OCI-LY1 (cell line): ENCODE measurements around the gene PKDCC.

Experiments
- H2AFZ ChIP-seq: fragments of 200-600 bp; sonication (generic), shearing (Covaris generic); 2 replicates; pipeline ENCODE4 v1.6.0; 2014; ENCODE audit warnings: antibody characterized with exemption, mild to moderate bottlenecking, low read length
- H3F3A ChIP-seq: fragments of 200-600 bp; sonication (generic), shearing (Covaris generic); 2 replicates; pipeline ENCODE4 v1.6.0; 2014; ENCODE audit warnings: mild to moderate bottlenecking, antibody characterized with exemption, low read length, moderate library complexity; ENCODE audit not compliant: insufficient read depth
- H3K27ac ChIP-seq: fragments of 200-600 bp; sonication (generic); 2 replicates; pipeline ENCODE4 v1.5.1; 2014; ENCODE audit warnings: low read length, mixed run types, mild to moderate bottlenecking, low read depth; ENCODE audit not compliant: poor library complexity, severe bottlenecking
- H3K27me3 ChIP-seq: fragments of 200-600 bp; sonication (generic); 2 replicates; pipeline ENCODE4 v1.6.0; 2014; ENCODE audit warnings: antibody characterized with exemption, mild to moderate bottlenecking, low read length, moderate library complexity; ENCODE audit not compliant: insufficient read depth
- H3K36me3 ChIP-seq: fragments of 200-600 bp; sonication (generic); 2 replicates; pipeline ENCODE4 v1.6.1; 2014; ENCODE audit warnings: mild to moderate bottlenecking, antibody characterized with exemption, low read length, moderate library complexity, mixed read lengths; ENCODE audit not compliant: insufficient read depth
- H3K4me1 ChIP-seq: fragments of 200-600 bp; sonication (generic); 2 replicates; pipeline ENCODE4 v1.5.1; 2014; ENCODE audit warnings: mild to moderate bottlenecking, low read length, moderate library complexity; ENCODE audit not compliant: insufficient read depth, severe bottlenecking
- H3K4me2 ChIP-seq: fragments of 200-600 bp; sonication (generic), shearing (Covaris generic); 2 replicates; pipeline ENCODE4 v1.6.1; 2014; ENCODE audit warnings: low read length
- H3K4me3 ChIP-seq: fragments of 200-600 bp; sonication (generic); 2 replicates; pipeline ENCODE4 v1.5.1; 2014; ENCODE audit warnings: low read length, low read depth, mild to moderate bottlenecking, mixed read lengths; ENCODE audit not compliant: poor library complexity, severe bottlenecking
- H3K79me2 ChIP-seq: fragments of 200-600 bp; shearing (Covaris generic); 2 replicates; pipeline ENCODE4 v1.6.1; 2016; ENCODE audit warnings: mixed run types, low read length, mixed read lengths; ENCODE audit not compliant: insufficient read depth
- H3K9ac ChIP-seq: fragments of 200-600 bp; sonication (generic), shearing (Covaris generic); 2 replicates; pipeline ENCODE4 v1.6.1; 2014; ENCODE audit warnings: mild to moderate bottlenecking, low read length, mixed read lengths
- H3K9me2 ChIP-seq: fragments of 200-600 bp; sonication (generic), shearing (Covaris generic); 2 replicates; pipeline ENCODE4 v1.6.1; 2014; ENCODE audit warnings: low read depth, mild to moderate bottlenecking, low read length, mixed read lengths
- H3K9me3 ChIP-seq: fragments of 200-600 bp; shearing (Covaris generic); 2 replicates; pipeline ENCODE4 v1.6.1; 2014; ENCODE audit warnings: low read length, mixed read lengths
- H4K20me1 ChIP-seq: fragments of 200-600 bp; sonication (generic), shearing (Covaris generic); 2 replicates; pipeline ENCODE4 v1.6.0; 2016; ENCODE audit warnings: mild to moderate bottlenecking, low read length; ENCODE audit not compliant: insufficient read depth
- CTCF ChIP-seq: fragments of 200-600 bp; sonication (generic), shearing (Covaris generic); IDR thresholded peaks from 2 replicates; pipeline ENCODE4 v1.5.1; 2017; ENCODE audit warnings: mild to moderate bottlenecking, antibody characterized with exemption, low read length, moderate library complexity, mixed read lengths
- EZH2 ChIP-seq: fragments of 200-600 bp; sonication (generic), shearing (Covaris generic); IDR thresholded peaks from 2 replicates; pipeline ENCODE4 v1.8.0; 2017; ENCODE audit warnings: borderline replicate concordance, mixed run types, mild to moderate bottlenecking, antibody characterized with exemption, low read length, moderate library complexity, mixed read lengths

The PKDCC gene

GRCh38 chr2:42102591-42103450 lies 55.0 kb downstream of the PKDCC start:
- peaks cover 9% of the 10 kb centered on the region; the same call in 1 of the 2 replicates for H3K36me3 ChIP-seq
- H4K20me1 ChIP-seq: no peaks in the 10 kb centered on the region
- peaks cover 48% of the 10 kb centered on the region for H3K4me1 ChIP-seq
- no peaks in the 10 kb centered on the region for H3K79me2 ChIP-seq
- H3K4me2 ChIP-seq: peak overlapping the region; percentile 78; the same call in 1 of the 2 replicates
- peak overlapping the region; percentile 55 for H3K4me3 ChIP-seq
- H3F3A ChIP-seq: no peaks in the 10 kb centered on the region
- peaks cover 20% of the 10 kb centered on the region; the same call in 1 of the 2 replicates for H3K27me3 ChIP-seq
- H3K27ac ChIP-seq: no peak overlapping the region
- H3K9me3 ChIP-seq: peaks cover 6% of the 10 kb centered on the region; the same call in 1 of the 2 replicates
- no peaks in the 10 kb centered on the region for H3K9me2 ChIP-seq
- no peak overlapping the region for H2AFZ ChIP-seq
- H3K9ac ChIP-seq: no peak overlapping the region
- TF ChIP-seq CTCF (no peak), EZH2 (no peak)

- Histone ChIP-seq H3K4me2 (no peak overlapping the region), H3K4me1 (peaks cover 38% of the 10 kb centered on the region), H4K20me1 (no peaks in the 10 kb centered on the region), H3K27me3 (peaks cover 20% of the 10 kb centered on the region; the same call in 1 of the 2 replicates), H2AFZ (no peak overlapping the region), H3K9me3 (peaks cover 6% of the 10 kb centered on the region; the same call in 1 of the 2 replicates), H3K36me3 (peaks cover 9% of the 10 kb centered on the region; the same call in 1 of the 2 replicates), H3K9me2 (no peaks in the 10 kb centered on the region), H3K27ac (no peak overlapping the region), H3K79me2 (no peaks in the 10 kb centered on the region), H3K4me3 (no peak overlapping the region), H3F3A (no peaks in the 10 kb centered on the region), H3K9ac (no peak overlapping the region)
- TF ChIP-seq CTCF (no peak), EZH2 (no peak)
Measured at GRCh38 chr2:42103829-42104228, 56.0 kb downstream of the PKDCC start.

GRCh38 chr2:42104621-42105020 lies 56.8 kb downstream of the PKDCC start:
- H3K36me3 ChIP-seq: peaks cover 9% of the 10 kb centered on the region; the same call in 1 of the 2 replicates
- no peak overlapping the region for H2AFZ ChIP-seq
- H4K20me1 ChIP-seq: no peaks in the 10 kb centered on the region
- no peak overlapping the region for H3K4me3 ChIP-seq
- no peak for TF ChIP-seq CTCF
- TF ChIP-seq EZH2: no peak
- no peaks in the 10 kb centered on the region for H3K79me2 ChIP-seq
- peaks cover 6% of the 10 kb centered on the region; the same call in 1 of the 2 replicates for H3K9me3 ChIP-seq
- H3K9ac ChIP-seq: no peak overlapping the region
- H3F3A ChIP-seq: no peaks in the 10 kb centered on the region
- H3K27me3 ChIP-seq: peaks cover 19% of the 10 kb centered on the region; the same call in 1 of the 2 replicates
- H3K9me2 ChIP-seq: no peaks in the 10 kb centered on the region
- H3K4me1 ChIP-seq: peaks cover 37% of the 10 kb centered on the region
- no peak overlapping the region for H3K4me2 ChIP-seq
- H3K27ac ChIP-seq: no peak overlapping the region
